Nucleus accumbens (tissue), 56 donors: ENCODE measurements around the gene PTPRN2.

Source experiments
- DNase-seq, 56 donors: peaks; one replicate each; lab custom pipeline; 2025; lab: John Stamatoyannopoulos, UW

Gene PTPRN2

DNA sequence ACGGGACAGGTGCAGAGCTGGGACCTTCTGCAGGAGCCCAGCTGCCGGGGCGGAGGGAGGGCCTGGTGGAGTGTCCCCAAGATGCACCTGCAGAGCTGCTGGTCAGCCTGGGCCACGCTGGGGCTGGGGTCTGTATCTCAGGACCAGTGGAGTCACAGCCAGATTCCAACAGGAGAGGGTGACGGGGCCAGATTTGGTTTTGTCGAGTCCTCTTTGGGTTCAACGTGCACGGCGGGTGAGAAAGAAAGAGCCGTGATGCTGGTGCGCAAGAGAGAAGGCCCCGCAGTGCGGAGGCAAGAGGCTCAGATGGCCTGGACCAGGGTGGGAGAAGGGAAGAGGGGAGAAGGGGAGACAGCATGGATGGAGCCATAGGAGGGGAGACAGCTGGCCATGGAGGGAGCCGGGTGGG is 462.9 kb downstream of the PTPRN2 start:
- DNase-seq: no peak

DNA sequence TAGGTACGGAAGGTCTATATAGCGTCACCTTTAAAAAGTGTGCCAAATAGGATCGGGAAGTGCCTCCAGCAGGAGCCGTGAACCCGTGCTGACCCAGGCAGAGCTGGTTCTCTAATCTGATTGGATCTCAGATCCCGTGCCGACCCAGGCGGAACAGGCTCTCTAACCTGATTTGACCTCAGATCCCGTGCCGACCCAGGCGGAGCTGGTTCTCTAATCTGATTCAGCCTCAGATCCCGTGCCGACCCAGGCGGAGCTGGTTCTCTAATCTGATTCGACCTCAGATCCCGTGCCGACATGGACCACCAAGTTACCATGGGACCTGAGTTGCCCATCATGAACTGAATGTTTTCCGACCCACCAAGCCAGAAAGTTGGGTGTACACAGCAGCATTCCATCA is 463.9 kb downstream of the PTPRN2 start:
- no peak for DNase-seq

DNA sequence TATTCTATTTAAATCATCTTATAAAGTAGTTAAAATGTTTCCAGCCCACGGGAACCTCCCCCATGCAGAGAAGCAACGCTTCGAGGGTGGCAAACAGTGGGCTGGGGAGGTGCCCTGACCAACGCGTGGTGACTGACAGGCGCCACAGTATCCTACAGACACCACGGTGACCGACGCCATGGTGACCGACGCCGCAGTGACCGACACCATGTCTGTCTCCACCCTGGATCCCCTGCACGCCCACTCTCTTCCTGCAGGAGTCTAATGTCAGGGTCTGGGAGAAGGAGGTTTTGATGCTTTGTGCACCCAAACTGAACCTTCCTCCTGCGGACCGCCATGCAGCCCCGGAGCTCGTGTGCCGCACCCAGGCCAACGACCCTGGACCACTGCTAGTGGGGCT is 464.4 kb downstream of the PTPRN2 start:
- DNase-seq: no peak

DNA sequence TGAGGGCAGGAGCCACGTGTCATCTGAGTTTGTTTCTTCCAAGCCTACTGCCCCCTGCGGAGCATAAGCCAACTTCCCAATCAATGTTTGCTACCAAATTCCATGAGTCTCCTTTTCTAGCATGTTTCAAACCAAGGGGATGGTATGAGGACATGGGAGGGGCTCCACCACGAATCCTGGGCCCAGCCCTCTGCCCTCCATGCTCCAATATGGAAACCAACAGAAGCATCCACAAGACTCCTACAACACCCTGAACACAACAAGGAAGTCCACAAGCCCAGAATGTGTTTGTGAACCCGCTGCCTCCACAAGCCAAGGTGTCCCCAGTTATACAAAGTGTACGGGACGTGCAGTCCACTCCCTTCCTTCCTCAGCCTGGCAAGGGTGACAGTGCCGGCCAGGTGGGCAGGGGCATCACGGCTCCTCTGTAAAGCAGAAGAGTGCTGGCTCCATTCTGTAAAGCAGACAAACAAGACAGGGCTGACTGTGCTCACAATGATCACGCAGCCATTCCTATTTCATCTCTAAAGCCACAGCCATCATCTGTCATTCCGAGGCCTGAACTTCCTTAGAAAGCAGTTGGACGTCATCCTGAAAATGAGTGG is 466.1 kb downstream of the PTPRN2 start:
- DNase-seq: no peak

DNA sequence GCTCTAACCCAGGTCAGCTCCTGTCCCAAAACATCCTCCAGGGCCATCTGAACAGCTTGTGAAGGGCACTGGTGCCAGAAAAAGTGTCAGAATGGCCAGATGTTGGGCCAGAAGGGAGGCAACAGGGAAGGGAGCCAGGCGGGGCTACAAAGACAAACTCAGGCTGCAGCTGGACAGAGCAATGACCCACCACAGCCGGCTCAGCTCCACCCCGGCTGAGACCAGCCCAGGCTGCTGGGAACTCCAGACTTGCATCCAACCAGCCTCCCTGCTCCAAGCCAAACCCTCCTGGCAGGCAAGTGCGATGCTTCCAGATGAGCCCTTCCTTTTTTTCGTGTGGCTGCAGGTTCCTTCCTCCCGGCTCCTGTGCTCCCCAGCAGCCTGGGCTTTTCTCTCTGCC is 466.9 kb downstream of the PTPRN2 start:
- DNase-seq: no peak

DNA sequence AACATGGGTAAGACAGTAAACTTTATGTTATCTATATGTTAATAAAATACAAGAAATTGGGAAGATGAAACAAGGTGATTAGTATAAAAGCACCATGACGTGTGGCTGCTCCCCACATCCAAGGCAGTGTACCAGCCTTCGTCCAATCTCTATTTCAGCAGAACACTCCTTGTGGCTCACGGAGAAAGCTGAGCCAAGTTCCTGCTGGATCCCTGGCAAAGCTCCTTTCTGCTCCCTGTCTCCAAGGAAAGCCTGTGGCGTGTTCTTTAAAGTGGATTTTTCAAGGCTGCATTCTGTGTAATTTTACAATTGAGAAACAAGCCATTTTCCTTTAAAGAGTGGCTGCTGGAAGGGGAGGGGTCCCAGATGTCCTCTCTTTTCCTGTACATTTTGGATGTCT is 467.3 kb downstream of the PTPRN2 start:
- no peak for DNase-seq

DNA sequence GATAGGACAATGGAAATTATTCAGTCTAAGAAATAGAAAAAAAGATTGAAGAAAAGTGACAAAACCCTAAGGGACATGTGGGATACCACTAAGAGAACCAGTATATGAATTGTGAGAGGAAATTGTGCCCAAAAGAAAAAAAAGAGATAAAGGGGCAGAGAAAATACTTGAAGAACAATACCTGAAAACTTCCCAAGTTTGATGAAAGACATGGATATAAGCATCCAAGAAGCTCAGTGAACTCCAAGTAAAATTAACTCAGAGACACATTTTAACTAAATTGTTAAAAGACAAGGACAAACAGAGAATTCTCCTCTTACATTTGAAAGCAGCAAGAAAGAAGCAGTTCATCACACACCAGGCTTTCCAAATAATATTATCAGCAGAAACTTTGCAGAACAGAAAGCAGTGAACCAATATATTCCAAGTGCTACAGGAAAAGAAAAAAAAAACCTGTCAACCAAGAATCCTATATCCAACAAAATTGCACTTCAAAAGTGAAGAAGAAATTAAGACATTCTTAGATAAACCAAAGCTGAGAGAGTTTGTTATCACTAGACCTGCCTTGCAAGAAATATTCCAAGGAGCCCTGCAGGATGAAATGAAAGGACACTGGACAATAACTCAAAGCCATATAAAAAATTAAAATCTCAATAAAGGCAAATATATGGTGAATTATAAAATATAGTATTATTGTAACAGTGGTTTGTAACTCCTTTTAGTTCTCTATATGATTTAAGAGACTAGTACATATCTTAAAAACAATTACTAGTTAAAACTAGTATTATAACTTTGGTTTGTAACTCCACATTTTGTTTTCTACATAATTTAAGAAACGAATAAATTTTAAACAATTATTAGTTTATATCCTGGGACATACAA is 470.0 kb downstream of the PTPRN2 start:
- DNase-seq: no peak

DNA sequence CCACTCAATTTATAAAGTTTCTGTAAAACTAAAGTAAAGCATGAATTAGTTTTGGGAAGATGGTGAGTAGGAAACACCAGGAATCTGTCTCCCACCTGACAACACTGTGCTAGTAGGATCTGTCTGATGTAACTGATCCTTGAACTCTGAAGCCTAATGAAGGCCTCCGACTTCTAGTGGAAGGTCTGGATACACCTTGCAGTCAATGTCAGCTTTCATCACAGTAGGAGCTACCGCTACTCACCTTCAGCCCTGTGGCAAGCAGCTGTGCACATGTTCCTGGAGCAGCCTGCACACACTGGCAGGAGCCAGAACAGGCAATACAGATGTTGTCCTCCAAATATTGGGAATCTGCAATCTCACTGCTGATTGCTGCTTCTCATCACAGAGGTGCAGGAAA is 471.4 kb downstream of the PTPRN2 start:
- DNase-seq: no peak

DNA sequence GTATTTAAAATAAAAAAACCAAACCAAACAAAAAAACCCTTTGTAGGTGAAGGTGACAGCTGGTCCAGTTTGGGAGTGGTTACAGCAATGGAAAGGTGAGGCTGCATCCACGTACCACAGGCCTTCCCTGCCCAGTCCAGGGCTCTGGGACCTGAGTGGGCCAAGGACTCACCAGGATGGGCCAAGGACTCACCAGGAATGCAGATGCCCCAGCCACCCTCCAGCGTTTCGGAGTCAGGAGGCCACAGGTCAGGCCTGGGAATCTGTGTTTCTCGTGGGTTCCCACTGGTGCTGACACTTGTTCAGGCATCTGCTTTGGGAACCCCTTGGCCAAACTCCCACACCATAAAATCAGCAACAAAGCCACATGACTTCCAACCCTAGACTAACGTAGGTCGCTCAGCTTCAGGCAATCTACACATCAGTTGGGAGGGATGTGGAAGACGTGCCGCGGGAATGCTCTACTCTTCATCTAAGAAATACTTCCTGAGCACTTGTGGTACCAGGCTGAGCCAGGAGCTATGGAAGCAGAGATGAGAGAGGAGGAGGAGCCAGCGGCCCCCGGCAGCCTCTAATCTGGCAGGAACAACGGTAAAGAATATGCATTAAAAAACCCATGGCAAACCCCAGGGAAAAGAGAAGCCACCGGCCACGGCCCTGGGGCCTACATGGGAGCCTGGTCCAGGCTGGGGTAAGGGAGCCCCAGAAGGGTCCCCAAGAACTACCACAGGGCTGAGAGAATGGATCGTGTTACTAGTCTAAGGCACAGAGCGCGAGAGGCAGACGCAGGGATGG is 473.4 kb downstream of the PTPRN2 start:
- DNase-seq: no peak

DNA sequence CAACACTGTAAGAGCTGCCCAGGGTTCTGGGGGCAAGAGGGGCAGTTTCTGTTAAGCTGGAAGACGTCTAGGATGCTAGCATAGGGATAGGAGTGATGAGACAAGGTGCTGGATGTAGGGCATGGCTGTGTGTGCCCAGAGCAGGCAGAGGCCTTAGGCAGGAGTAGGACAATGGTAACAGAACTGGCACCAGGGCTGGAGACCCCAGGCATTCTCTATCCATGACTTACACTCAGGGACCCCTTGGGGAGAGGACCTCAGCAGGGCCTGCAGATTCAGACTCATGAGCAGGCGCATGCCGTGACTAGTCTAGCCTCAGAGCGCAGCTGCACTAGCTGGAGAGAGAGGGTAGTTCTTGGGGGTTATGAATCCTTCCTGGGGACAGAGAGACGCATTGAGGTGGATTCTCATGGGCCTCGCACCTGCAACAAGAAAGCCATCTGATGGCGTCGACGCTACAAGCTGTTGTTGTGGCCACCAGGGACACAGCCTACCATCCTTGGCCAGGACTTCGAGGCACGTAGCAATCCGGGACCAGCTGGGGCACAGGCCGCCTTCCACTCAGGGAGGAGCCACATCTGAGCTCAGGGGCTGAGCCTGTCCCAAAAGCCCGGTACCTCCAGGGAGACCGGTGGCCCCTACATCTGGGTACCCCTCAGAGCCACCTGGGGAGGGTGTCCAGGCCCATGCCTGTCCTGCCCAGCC is 474.1 kb downstream of the PTPRN2 start:
- no peak for DNase-seq

DNA sequence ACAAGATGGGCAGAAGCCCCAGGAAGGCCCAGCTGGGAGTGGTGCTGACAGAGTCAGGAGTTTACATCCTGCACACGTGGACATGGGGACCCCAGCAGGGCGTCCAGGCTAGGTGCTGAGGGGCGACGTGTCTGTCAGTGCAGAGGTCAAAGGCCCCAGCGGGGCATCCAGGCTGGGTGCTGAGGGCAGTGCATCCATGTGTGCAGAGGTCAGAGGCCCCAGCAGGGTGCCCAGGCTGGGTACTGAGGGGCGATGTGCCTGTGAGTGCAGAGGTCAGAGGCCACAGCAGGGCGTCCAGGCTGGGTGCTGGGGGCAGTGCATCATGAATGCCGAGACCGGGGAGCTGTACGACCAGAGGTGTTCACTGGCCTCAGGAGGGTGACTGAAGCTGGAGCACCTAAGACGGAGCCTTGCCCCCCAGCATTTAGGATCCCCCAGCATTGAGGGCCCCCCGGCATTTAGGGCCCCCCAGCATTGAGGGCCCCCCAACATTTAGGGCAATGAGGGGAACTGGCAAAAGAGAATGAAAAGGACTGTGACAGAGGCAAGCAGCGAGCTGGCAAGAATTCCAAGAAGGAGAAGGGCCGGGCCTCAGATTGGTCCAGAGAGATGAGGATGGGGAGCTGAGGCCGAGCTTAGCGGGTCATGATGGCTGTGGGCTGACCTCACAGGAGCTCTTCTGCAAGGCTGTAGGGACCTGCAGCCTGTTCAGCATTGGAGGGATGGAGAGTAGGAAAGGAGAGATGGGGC is 474.9 kb downstream of the PTPRN2 start:
- DNase-seq: no peak

DNA sequence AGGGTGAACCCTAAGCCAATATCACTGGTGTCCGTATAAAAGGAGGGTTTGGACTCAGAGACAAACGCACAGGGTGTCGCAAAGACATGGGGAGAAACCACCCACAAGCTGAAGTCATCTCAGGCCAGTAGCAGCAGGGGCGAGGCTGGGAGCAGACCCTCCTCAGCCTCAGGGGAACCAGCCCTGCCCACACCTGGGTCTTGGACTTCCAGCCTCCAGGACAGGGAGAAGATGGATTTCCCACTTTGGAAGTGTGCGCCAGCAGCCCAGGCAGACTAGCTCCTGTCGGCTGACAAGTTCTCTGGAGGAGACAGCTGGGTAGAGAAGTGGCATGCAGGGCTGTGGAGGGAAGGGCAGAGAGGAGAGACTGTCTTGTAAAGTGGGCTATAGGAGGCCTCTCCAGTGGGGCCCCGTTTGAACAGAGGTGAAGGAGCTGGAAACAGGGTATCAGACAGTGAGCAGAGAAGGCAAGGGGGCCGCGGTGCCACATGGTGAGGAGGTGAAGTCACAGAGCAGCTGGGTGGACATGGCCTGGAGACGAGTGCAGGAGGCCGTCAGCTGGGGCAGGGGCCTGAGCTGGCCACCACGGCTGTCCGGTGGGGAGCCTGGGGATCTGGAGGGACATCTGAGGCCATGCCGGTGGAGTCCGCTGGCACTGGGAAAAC is 475.6 kb downstream of the PTPRN2 start:
- no peak for DNase-seq

DNA sequence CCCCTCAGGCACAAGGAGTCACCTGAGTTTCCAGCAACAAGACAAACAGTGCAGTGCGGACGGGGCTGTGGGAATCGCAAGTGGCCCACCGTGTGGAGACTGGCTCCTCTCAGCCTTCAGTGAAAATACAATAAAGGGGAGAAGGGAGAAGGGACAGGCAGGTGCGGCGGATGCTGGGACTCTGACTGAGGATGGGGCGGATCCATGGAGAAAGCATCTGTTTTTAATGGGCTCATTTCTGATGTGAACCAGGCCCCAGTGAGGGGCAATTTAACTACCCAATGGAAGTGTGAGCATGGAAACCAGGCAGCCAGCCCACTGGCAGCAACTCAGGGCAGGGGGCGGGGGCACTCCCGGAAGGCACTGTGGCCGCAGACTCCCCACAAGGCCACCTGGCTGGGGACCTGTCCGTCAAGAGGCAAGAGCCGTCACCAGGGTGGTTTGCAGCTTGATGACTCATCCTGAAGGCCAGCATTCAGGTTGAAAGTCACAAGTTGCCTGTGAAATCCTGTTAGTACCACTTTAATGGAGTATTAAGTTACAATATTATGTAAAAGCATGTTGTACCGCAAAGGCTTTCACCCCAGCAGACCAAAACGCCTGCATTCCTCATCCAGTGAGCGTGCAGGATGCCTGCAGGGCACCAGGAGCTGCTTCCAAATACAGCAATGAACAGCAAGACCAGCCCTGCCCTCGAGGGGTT is 476.4 kb downstream of the PTPRN2 start:
- DNase-seq: no peak

DNA sequence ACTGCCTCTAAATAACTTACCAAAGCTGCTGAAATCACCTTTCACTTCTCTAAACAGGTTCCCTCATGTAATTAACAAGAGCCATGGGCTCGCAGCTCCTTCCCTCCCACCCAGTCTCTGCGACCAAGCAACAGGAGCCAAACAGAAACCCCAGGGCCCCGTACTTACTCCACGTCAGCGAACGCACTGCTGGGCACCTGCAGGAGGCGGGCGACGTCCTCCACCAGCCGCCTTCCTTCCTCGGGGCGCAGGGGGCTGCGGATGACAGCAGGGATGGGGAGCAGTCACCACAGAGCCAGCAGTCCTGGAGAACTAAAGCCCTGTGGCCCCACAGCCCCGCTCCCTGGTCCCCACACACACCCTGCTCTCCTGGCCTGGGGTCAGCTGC is 477.0 kb downstream of the PTPRN2 start:
- DNase-seq: no peak

DNA sequence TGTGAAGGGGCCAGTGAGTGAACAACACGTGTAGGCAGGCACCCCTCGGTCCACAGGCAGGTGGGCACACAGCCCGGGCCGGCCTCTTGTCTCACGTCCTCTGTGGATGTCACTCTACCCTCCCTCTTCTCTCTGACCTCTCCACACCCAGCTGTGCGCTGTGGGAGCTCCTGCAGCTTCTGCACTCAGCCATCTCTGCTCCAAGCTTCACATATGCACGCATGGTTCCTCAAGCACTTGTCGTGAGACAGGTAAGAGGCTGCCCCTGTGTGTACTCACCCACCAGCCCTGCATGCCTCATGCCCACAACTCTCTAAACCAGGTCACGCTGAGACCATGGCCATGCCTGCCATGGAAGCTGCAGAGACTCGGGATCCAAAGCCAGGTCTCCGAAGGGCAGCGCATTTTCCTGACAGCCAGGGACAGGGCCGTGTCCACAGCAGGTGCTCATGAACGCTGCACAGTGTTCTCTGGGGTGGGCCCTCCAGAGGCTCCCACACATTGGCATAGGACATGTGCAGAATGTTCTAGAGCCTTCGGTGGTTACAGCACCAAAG is 477.5 kb downstream of the PTPRN2 start:
- DNase-seq: no peak

DNA sequence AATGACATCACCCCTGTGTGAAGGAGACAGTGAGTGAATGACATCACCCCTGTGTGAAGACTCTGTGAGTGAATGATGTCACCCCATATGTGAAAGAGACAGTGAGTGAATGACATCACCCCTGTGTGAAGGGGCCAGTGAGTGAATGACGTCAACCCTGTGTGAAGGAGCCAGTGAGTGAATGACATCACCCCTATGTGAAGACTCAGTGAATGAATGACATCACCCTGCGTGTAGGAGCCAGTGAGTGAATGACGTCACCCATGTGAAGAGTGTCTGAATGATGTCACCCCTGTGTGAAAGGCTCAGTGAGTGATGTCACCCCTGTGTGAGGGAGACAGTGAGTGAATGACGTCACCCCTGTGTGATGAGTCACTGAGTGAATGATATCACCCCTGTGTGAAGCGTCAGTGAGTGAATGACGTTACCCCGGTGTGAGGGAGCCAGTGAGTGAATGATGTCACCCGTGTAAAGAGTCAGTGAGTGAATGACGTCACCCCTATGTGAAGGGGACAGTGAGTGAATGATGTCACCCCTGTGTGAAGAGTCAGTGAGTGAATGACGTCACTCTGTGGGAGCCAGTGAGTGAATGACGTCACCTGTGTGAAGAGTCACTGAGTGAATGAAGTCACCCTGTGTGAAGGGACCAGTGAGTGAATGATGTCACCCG is 478.1 kb downstream of the PTPRN2 start:
- peak in 1 of 56 donors; percentile 53 for DNase-seq

DNA sequence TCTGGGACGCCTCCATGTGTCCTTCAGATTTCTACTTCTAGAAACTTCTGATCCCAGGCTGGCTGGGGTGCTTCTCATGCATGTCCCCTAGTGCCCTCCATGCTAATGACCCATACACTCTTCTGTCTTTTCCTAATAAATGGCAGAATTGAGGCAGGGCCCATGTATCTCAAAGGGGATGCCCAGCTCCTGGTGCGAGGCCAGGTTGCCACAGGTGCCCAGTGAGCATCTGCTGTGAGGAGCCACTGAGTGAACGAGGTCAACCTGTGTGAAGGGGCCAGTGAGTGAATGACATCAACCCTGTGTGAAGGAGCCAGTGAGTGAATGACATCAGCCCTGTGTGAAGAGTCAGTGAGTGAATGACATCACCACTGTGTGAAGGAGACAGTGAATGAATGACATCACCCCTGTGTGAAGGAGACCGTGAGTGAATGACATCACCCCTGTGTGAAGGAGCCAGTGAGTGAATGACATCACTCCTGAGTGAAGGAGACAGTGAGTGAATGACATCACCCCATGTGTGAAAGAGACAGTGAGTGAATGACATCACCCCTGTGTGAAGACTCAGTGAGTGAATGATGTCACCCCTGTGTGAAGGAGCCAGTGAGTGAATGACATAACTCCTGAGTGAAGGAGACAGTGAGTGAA is 478.9 kb downstream of the PTPRN2 start:
- DNase-seq: no peak

DNA sequence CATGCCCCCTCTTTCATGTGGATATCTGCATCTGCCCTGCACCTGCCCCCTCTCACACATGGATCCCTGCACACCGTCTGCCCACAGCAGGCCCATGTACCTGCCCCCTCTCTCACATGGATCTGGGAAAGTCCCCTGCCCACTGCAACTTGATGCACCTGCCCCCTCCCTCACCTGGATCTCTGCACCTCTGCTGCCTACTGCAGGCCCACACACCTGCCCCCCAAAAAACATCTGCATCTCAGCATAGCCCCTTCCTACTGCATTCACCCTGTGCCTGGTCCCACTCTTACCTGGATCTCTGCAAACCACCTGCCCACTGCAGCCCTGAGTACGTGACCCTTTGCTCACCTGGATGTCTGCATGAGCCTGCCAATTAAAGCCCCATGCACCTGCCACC is 479.8 kb downstream of the PTPRN2 start:
- no peak for DNase-seq
